NCI-H524 treated with DMSO at 0.1 percent for 48 hours (cell line): Measurements from ENCODE around the gene GOLGA6L2.
"Not testable (repeated sequence)": the region's sequence is repeated elsewhere in the genome, so short reads cannot be mapped to it uniquely, and the experiment has no call there.

ENCODE experiments used
- DNase-seq: peaks from one replicate; lab custom pipeline; 2025; lab: John Stamatoyannopoulos, UW

The GOLGA6L2 gene

GRCh38 chr15:23447107-23447500 lies at the start of gene GOLGA6L2:
Gene GOLGA6L2 (minus strand): TSS chr15:23447243. CDS start chr15:23447181, 62 bp downstream.
- no peak for DNase-seq

GRCh38 chr15:23484870-23485269 lies 37.8 kb upstream of the GOLGA6L2 start:
- DNase-seq = no peak

GRCh38 chr15:23483821-23484299 lies 36.8 kb upstream of the GOLGA6L2 start:
- DNase-seq = no peak

- DNase-seq = no peak
These were observed 35.9 kb upstream of the GOLGA6L2 start for GRCh38 chr15:23482764-23483489.

- DNase-seq = no peak
These were observed 35.2 kb upstream of the GOLGA6L2 start for GRCh38 chr15:23482228-23482627.

GRCh38 chr15:23477920-23478319 lies 30.9 kb upstream of the GOLGA6L2 start:
- no peak for DNase-seq

GRCh38 chr15:23472678-23473077 lies 25.6 kb upstream of the GOLGA6L2 start:
- no peak for DNase-seq

GRCh38 chr15:23472033-23472432 lies 25.0 kb upstream of the GOLGA6L2 start:
- no peak for DNase-seq

GRCh38 chr15:23467110-23467600 lies 20.1 kb upstream of the GOLGA6L2 start:
- DNase-seq = peak; percentile 9

- DNase-seq = no peak
These were observed 10.8 kb upstream of the GOLGA6L2 start for GRCh38 chr15:23457890-23458289.

- DNase-seq = no peak
These were observed 582 bp downstream of the GOLGA6L2 start for GRCh38 chr15:23446215-23447106.

GRCh38 chr15:23444269-23444668 lies 2.8 kb downstream of the GOLGA6L2 start:
- DNase-seq = no peak

- no peak for DNase-seq
These were observed 5.8 kb downstream of the GOLGA6L2 start for GRCh38 chr15:23441204-23441603.

- DNase-seq = no peak
These were observed 6.4 kb downstream of the GOLGA6L2 start for GRCh38 chr15:23440596-23440995.

GRCh38 chr15:23439513-23439912 lies 7.5 kb downstream of the GOLGA6L2 start:
- DNase-seq = no peak

GRCh38 chr15:23438816-23439466 lies 8.1 kb downstream of the GOLGA6L2 start:
- no peak for DNase-seq

GRCh38 chr15:23437673-23438072 lies 9.4 kb downstream of the GOLGA6L2 start:
- no peak for DNase-seq

GRCh38 chr15:23437146-23437545 lies 9.9 kb downstream of the GOLGA6L2 start:
- no peak for DNase-seq

- DNase-seq = no peak
These were observed 10.6 kb downstream of the GOLGA6L2 start for GRCh38 chr15:23436421-23436820.

- DNase-seq = not testable (repeated sequence)
These were observed 12.3 kb downstream of the GOLGA6L2 start for GRCh38 chr15:23434699-23435098.

GRCh38 chr15:23425327-23425726 lies 21.7 kb downstream of the GOLGA6L2 start:
- not testable (repeated sequence) for DNase-seq
